Mucosa of descending colon (tissue), 3 donors: ENCODE data around the gene GIGYF2. TPM values are rescaled to one million over a fixed set of nuclear protein-coding genes. Genes with fewer than 3 reads are reported as not detected.
"Not testable (repeated sequence)": the region's sequence is repeated elsewhere in the genome, so short reads cannot be mapped to it uniquely, and the experiment has no call there.

Experiments
- ATAC-seq: fragments of 200-7000 bp; cut with Tn5 transposase; one replicate; pipeline ENCODE4 v1.9.1; 2020; ENCODE audit warnings: mild to moderate bottlenecking, moderate library complexity
- DNase-seq, 3 donors: peaks; one replicate each; pipeline ENCODE4 v3.0.0-alpha.2; 2020
- H3K36me3 ChIP-seq: fragments of 200-600 bp; one replicate; pipeline ENCODE4 v1.8.0; 2021; ENCODE audit warnings: low read depth, mild to moderate bottlenecking
- H3K4me1 ChIP-seq: fragments of 200-600 bp; one replicate; pipeline ENCODE4 v1.8.0; 2021; ENCODE audit warnings: low read depth, mild to moderate bottlenecking
- H3K4me3 ChIP-seq: fragments of 200-600 bp; one replicate; pipeline ENCODE4 v1.8.0; 2021; ENCODE audit warnings: mild to moderate bottlenecking
- H3K9me3 ChIP-seq: fragments of 200-600 bp; one replicate; pipeline ENCODE4 v1.8.0; 2021; ENCODE audit warnings: mild to moderate bottlenecking
- intact Hi-C, 2 donors: fragments of 100-400 bp; cut with DNase I in 1 of 2; cut with micrococcal nuclease in 1 of 2; formaldehyde crosslinking; loops; one replicate each; pipeline versions ENCODE4 v1.11.0 to v1.11.1; 2022; cut with DNase I, micrococcal nuclease
- total RNA-seq, 3 donors: library from RNA; stranded (reverse); fragmentation: NEBNext Ultra II Directional in 2 of 3; extraction: Animal tissue kit (Norgen Biotek cat#: 25700) in 2 of 3; gene quantifications; one replicate each; pipeline versions ENCODE4 v1.2.1 to v1.2.4, GENCODE V29; 2021 to 2023
- TF ChIP-seq, protein P1 (sequence below): fragments of 200-600 bp; IDR thresholded peaks from one replicate; pipeline ENCODE4 v1.8.0; 2022; ENCODE audit warnings: antibody characterized with exemption, mild to moderate bottlenecking
- donor health status: DM: no; HTN: no; CAD: no; lungs with moderate emphysema.
- donor health status: DM: no; HTN: no; CAD: no.
- donor health status: DM: no; HTN: yes; CAD: no.

The GIGYF2 gene
- total RNA-seq, 3 donors from 2014 or later: 57.8 to 82.1 (median 74.8) TPM

GRCh38 chr2:232842689-232843088 lies 145.6 kb downstream of the GIGYF2 start:
- Histone ChIP-seq H3K4me1 (peaks cover 26% of the 10 kb centered on the region), H3K9me3 (no peaks in the 10 kb centered on the region), H3K4me3 (no peak overlapping the region), H3K36me3 (no peaks in the 10 kb centered on the region)
- no peak for DNase-seq
- no peak for ATAC-seq
- TF ChIP-seq, protein P1, sequence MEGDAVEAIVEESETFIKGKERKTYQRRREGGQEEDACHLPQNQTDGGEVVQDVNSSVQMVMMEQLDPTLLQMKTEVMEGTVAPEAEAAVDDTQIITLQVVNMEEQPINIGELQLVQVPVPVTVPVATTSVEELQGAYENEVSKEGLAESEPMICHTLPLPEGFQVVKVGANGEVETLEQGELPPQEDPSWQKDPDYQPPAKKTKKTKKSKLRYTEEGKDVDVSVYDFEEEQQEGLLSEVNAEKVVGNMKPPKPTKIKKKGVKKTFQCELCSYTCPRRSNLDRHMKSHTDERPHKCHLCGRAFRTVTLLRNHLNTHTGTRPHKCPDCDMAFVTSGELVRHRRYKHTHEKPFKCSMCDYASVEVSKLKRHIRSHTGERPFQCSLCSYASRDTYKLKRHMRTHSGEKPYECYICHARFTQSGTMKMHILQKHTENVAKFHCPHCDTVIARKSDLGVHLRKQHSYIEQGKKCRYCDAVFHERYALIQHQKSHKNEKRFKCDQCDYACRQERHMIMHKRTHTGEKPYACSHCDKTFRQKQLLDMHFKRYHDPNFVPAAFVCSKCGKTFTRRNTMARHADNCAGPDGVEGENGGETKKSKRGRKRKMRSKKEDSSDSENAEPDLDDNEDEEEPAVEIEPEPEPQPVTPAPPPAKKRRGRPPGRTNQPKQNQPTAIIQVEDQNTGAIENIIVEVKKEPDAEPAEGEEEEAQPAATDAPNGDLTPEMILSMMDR: no peak
- intact Hi-C loops: loop anchor here in 1 of 2 donors (10.0 kb wide), 1 partner anchor 422 kb away; no protein-coding TSS in a partner anchor

DNA sequence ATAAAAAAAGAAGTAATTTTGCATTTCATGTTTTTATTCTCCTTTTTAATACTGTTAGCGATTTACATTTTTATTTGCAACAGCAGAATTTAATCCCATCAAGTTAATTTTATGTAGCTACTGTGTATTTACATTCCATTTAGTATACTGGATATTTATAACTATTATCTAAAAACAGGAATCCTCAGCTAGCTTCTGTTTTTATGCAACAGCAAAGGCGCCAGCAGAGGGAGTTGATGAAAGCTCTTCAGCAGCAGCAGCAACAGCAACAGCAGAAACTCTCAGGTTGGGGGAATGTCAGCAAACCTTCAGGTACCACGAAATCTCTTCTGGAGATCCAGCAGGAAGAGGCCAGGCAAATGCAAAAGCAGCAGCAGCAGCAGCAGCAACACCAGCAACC lies 146.7 kb downstream of the GIGYF2 start:
- TF ChIP-seq, protein P1: no peak
- no peaks in the 10 kb centered on the region for H3K9me3 ChIP-seq
- no peak overlapping the region for H3K4me3 ChIP-seq
- no peaks in the 10 kb centered on the region for H3K36me3 ChIP-seq
- peaks cover 15% of the 10 kb centered on the region for H3K4me1 ChIP-seq
- intact Hi-C loops: loop anchor here in 1 of 2 donors (10.0 kb wide), 1 partner anchor 421 kb away; no protein-coding TSS in a partner anchor
- ATAC-seq: no peak
- DNase-seq: peak in 1 of 3 donors; percentile 35

- Histone ChIP-seq H3K9me3 (no peaks in the 10 kb centered on the region), H3K4me3 (no peak overlapping the region), H3K4me1 (peaks cover 7% of the 10 kb centered on the region), H3K36me3 (no peaks in the 10 kb centered on the region)
- intact Hi-C loops: loop anchor here in 1 of 2 donors (10.0 kb wide), 1 partner anchor 419 kb away; no protein-coding TSS in a partner anchor
- ATAC-seq (peak; percentile 53), DNase-seq (no peak)
- TF ChIP-seq, protein P1: no peak
Measured at GRCh38 chr2:232846055-232846454, 148.9 kb downstream of the GIGYF2 start.

- Histone ChIP-seq H3K36me3 (no peaks in the 10 kb centered on the region), H3K9me3 (no peaks in the 10 kb centered on the region), H3K4me3 (no peak overlapping the region), H3K4me1 (peaks cover 21% of the 10 kb centered on the region)
- intact Hi-C loops: no loop called here
- TF ChIP-seq, protein P1: no peak
- DNase-seq (no peak), ATAC-seq (no peak)
Measured at GRCh38 chr2:232850039-232850438, 152.9 kb downstream of the GIGYF2 start.

GRCh38 chr2:232852081-232852480 lies 154.9 kb downstream of the GIGYF2 start:
- ATAC-seq, DNase-seq, H3K4me3 ChIP-seq, H3K36me3 ChIP-seq, intact Hi-C loops, H3K9me3 ChIP-seq: not testable (repeated sequence)
- H3K4me1 ChIP-seq: peaks cover 14% of the 10 kb centered on the region

DNA sequence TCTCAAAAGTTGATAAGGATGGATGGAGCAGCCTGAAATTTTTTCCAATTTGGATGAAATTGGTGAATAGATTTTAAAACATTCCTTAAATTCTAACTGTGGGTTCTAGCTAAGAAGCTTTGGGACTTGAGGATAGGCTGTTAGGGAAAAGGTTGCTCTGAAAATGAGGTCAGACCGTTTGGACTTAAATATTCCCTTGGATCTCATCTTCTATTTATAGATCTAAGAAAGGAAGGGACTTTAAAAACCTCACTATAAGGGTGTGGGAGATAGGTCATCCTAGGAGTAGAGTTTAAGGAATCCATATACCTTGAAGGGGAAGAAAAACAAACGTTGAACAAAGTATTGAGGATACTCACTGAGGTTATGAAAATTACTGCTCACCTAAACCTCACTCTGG lies 155.5 kb downstream of the GIGYF2 start:
- no peaks in the 10 kb centered on the region for H3K36me3 ChIP-seq

More for the DNA sequence above, 155.5 kb downstream of the GIGYF2 start:
- no peak overlapping the region for H3K4me3 ChIP-seq
- DNase-seq: no peak
- peaks cover 14% of the 10 kb centered on the region for H3K4me1 ChIP-seq
- no peak for ATAC-seq
- TF ChIP-seq, protein P1: no peak
- intact Hi-C loops: no loop called here
- no peaks in the 10 kb centered on the region for H3K9me3 ChIP-seq
